G401.6 (cell line): ENCODE data around the gene UBE2H.
"Not testable (repeated sequence)": the region's sequence is repeated elsewhere in the genome, so short reads cannot be mapped to it uniquely, and the experiment has no call there.

ENCODE experiments used
- FAIRE-seq: peaks from 2 replicates; lab custom pipeline; 2012; peaks lifted over from hg19 to GRCh38; lab: Jason Lieb, UNC

The UBE2H gene

DNA sequence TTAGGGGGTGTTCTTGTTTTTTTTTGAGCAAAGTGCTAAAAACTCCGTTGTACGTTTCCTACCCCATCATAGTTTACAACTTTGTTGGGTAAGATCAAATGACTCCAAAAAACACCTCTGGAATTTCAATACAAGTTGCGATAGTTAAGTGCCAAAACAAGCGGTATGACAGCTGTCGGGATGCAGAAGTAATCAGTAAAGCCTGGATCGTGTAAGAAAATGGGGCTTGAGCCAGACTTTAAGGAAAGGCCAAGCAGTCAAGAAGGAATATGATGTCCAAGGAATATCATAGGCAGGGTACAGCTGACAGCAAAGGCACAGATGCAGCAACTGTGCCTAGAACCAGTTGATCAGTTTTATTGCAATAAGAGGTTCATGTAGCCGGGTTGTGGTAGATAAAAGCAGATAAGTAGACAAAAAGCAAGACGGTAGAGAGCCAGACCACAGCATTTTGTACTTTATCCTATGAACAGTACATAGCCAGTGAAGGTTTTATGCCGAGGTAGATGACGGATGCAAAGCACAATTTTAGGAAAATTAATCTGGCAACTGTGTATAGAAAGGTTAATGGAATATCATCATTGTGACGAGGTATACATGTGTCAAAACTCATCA, 45.5 kb downstream of the UBE2H start:
- no peak for FAIRE-seq

DNA sequence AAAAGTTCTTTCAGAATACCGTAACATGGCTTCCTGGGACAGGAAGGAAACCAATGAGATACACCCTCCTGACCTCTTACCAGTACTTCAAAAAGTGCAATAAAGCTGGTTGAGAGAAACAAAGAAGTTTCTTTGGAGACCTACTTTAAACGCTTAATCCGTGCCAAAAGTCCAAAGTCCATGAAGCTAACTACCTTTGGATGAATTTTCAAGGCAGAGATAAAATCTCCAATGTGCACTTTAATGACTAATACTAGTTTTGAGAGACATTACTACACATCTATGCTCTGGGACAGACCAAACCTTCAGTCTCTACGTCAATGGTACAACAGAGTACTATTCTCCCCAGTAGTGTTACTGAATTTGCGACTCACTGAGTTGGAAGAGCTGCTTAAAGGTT, 46.1 kb downstream of the UBE2H start:
- no peak for FAIRE-seq

DNA sequence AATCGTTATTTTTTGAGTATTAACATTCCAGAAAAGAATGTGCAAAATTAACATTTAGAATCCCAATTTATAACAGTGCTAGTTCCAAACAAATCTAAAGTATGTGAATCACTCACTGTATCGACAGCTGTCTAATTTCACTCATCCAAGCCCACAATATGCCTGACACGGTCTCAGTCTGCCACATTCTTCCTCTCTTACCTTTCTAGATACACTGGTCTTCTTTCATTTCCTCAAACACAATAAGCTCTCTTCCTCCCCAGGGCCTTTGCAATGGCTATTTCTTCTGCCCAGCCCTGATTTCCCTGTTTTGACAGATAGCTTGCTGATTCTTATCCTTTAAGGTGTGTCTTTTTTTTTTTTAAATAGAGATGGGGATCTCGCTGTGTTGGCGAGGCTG, 48.8 kb downstream of the UBE2H start:
- FAIRE-seq = no peak

DNA sequence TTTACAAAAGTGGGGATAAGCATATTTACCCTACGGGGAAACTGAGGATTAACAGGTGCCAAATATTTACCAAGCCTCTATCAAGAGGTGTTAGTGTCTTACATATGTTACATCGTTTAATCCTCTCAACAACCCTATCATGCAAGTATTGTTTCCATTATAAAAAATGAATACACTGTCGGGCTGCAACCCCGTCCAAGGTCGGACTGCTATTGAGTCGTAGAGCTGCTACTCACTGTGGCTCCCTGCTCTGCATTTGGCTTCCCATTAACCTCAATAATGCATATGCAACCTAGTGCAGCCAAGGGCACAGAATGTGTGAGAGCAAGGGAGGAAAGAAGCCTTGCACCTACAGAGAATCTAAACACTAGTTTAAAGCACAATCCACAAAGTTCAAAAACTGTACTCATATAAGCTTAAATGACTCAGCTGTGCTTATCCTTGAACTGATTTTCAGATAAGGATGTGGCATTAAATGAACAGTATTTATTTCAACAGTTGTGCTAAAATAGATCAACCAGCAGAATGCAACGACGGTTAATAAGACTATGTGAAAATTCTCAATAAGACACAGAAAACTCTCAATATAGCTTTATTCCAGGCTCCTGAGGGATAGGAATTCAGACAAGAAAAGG, 49.9 kb downstream of the UBE2H start:
- FAIRE-seq = no peak

DNA sequence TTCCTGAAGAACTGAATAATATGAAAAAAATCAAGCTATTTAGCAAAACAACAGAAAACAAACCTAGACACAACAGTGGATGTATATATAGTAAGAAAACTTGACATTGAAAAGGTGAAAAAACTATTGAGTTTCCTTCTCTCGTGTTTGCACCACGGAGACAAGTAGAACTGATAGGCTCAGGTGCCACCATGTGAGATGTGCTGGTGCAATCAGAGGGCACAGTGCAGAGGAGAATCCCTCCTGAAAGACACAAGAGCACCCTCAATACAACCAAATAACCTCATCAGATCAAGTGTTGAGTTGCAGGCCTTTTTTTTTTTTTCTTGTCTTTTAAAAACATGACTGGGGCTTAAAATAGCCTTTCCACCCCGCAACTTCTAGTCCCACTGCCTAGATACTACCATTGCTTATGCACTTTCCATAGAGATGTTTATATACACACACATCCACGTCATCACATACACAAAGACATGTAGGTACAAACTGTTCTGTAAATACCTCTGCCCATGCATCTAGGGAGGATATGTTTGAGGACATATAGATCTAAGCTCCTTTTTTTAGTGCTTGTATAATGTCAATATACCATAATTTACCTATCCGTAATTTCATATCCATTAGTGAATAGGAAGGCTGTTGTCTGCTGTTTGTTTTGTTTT, 54.1 kb downstream of the UBE2H start:
- FAIRE-seq = no peak

DNA sequence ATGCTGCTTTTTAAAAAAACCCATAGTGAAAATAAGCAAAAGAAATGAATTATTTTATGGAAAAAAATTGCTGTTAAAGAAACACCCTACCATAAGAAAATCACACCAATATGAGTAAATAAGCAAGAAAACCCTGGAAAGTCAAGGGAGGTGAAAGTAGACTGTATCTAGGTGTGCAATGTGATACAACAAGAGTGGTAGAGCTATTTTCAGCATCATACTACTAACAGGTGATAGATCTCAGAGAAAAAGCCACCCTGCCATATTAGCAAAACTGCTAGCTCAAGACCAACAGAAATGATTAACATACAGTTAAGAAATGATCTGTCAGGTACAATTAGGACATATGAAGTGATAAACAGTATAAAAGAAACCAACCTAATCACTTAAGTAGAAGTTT, 54.8 kb downstream of the UBE2H start:
- FAIRE-seq = no peak

DNA sequence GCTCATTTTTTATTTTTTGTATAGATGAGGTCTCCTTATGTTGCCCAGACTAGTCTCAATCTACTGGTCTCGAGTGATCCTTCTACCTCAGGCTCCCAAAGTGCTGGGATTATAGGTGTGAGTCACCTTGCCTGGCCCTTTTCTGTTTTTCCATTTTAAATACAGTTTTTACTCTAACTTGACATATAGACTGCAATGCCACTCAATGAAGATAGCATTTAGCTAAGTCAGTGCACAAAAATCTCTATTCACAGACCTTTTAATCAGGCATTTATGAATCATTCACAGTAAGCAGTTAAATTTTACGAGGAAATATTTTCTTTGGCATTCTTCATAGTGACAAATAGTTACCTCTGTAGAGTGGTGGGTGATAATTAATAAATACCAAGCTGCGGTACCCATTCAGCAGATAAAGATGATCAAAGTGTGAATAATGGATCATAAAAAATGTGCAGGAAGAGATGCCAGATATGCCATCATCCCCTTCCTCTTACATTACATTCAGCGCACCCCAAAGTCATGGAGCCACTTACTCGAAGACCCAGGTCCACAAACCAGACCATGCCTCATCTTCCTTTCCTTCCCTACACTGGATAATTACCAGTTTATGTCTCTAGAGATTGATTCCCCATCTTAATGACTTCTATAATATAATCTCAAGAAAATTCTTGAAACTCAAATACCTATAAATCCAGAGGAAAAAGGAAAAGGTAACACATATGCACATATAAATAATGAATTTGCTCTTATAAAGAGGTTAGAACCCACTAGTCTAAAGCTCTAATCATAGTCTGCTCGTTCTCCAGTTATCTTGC, 56.0 kb downstream of the UBE2H start:
- no peak for FAIRE-seq

DNA sequence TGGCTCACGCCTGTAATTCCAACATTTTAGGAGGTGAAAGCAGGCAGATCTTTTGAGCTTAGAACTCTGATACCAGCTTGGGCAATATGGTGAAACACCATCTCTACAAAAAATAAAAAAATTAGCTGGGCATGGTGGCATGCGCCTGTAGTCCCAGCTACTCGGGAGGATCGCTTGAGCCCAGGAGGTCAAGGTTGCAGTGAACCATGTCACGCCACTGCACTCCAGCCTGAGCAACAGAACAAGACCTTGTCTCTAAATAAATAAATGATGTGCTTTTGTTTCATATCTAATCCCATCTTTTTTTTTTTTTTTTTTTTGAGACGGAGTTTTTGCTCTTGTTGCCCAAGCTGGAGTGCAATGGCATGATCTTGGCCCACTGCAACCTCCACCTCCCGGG, 58.6 kb downstream of the UBE2H start:
- FAIRE-seq = not testable (repeated sequence)

DNA sequence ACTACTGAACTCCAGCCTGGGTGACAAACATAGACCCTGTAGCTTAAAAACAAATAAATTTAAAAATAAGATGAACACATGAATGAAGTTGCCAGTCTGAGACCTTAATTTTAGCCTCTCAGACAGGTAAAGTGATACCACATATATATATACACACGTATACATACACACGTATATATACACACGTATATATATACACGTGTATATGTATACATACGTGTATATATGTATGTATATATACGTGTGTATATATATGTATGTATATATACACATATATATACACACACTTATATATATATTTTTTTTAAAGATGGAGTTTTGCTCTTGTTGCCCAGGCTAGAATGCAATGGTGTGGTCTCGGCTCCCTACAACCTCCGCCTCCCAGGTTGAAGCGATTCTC, 62.7 kb downstream of the UBE2H start:
- peak; percentile 30 for FAIRE-seq

DNA sequence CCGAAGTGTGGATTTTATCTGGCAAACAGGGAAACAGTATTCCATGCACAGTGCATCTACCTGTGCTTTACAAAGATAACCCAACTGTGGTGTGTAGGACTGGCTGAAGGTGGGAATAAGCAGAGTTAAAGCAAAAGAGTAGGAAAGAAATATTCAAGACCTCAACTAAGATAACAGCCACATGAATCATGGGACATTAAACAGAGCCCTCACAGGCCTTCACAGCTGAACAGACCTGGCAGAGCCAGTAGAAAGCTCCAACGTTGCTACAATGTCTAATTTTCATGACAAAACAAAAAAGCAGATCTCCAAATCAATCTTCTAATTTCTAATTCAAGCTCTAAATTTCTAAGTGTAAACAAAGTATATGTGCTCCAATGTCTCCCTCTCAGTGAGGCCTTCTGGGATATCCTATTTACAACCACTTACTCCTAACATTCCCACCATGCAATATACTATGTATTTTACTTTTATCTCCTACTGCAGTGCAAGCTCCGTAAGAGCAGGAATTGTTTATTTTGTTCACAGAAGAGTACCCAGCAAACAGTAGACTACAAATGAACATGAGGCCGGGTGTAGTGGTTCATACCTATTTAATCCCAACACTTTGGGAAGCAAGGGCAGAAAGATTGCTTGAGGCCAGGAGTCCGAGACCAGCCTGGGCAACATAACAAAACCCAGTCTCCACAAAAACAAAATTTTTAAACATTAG, 63.5 kb downstream of the UBE2H start:
- FAIRE-seq = no peak

DNA sequence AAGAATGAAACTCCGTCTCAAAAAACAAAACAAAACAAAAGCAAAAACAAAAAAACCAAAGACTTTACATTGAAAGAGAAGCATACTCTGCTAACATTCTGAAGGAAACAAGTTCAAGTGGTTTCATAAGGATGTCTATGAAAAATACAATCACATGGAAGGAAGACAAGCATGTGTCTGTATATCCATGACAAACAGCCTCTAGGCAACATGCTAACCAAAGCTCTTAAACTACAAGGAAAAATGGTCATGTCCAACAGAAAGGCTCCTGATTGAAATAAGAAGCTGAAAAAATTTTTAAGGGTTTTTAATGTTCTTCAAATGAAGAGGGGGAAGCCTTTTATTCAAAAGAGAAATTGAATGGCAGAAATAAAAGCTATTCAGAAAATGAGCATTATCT, 64.9 kb downstream of the UBE2H start:
- no peak for FAIRE-seq

DNA sequence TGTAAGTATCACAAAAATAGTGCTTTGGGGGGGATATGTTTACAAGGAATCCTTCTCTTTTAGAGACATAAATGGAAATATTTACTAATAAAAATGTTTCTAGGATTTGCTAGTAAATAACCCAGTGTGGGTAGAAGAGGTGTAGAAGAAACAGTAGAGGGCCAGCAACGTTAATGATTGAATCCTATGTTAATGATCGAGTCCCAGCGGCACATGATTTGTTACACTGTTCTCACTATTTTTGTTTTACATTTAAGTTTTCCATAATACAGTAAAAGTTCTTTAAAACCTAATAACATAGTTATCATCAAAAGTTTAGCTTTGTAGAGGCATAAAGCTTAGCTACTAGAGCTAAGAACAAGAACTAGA, 66.0 kb downstream of the UBE2H start:
- peak; percentile 11 for FAIRE-seq

DNA sequence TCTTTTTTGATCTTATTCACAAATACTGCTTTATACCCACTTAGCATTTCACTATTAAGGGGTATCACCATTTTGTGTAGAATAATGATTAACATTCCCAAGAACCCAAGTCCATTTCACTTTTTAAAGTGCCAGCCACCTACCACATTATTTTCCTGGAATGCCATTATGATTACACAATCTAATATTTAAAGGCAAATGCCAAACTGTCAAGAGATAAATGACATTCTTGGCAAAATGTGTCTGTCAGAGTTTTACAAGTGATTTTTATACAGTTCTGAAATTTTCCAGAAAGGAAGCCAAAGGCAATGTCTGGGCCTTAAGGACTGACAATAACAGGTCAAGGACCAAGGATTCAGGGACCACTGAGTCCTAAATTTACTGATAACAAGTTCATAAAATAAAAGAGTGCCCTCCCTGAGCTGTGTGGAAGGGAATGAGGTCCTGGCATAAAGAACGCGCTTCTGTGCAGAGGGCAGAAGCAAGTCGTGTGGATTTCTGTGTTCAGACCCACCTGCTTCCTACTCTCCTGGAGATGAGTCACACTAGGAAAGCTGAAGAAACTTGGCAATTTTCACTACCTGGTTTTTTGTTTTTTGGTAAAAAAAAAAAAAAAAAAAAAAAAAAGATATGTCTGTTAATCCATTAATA, 66.5 kb downstream of the UBE2H start:
- no peak for FAIRE-seq

DNA sequence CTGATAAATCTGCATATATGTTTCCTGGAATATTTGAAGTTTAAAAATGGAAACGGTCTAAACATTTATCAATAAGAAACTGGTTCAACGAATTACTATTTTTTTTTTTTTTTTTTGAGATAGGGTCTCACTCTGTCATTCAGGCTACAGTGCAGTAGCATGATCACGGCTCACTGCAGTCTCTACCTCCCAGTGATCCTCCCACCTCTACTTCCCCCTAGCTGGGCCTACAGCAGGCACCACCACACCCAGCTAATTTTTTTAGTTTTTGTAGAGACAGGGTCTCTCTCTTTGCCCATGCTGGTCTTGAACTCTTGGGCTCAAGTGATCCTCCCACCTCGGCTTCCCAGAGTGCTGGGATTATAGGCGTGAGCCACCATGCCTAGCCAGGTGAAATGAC, 68.3 kb downstream of the UBE2H start:
- FAIRE-seq = no peak

DNA sequence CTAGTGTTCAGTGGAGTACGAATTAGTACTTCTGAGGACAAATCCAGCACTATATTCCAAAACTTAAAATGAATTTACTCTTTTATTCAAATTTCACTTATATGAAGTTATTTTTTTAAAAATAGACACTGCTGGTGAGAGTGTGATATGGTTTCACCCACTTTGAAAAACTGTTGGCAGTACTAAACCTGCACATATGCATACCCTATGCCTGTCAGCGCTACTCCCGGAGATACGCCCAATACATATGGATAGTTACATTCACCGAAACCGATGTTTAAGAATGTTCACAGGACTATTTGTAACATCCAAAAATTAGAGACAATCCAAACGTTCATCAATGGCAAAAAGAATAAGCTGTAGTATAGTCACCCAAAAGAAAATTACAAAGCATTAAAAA, 69.6 kb downstream of the UBE2H start:
- FAIRE-seq = no peak

DNA sequence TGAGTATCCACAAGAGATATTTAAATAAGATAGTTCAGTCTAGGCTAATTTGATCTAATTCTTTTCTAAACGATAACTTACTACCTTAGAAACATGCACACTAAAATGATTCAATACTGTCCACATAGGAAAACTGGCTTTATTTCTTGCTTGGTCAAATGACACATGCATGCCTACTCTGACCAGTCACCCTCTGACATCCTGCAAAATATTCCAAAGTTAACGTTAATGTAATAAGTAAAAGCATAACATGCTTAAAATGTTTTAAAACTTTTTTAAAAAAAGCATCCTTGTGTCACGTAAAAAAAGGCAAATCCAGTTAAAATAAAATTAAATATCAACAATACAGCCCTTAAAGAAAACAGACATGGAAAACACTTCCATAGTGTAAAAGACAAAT, 70.2 kb downstream of the UBE2H start:
- FAIRE-seq = no peak

DNA sequence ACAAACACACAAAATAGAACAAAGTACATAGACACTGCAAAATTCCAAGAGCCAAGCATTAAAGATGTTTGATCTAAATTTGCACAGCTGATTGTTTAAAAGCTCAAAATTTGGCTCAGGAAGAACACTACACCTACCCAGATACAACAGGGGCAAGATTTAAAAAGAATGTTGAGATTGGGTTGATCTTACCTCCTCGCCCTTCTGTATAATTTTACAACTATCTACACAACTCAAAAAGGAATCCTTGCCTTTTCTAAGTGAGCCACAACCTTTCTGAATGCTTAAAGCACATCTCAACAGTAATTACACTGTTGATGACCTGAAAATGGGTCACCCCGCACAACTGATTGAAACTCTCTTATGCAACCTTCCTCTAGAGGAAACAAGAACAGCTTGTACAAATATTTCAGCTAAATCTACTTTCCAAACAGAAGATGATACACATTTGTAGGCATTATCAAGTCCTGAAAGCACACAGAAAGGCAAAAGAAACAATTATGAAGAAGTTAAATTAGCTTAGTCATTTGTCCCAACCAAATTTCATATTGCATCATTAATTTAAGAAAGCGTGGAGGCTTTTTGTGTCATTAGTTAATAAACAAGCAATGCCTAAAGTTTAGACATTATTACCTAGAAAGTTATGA, 75.5 kb downstream of the UBE2H start:
- no peak for FAIRE-seq

DNA sequence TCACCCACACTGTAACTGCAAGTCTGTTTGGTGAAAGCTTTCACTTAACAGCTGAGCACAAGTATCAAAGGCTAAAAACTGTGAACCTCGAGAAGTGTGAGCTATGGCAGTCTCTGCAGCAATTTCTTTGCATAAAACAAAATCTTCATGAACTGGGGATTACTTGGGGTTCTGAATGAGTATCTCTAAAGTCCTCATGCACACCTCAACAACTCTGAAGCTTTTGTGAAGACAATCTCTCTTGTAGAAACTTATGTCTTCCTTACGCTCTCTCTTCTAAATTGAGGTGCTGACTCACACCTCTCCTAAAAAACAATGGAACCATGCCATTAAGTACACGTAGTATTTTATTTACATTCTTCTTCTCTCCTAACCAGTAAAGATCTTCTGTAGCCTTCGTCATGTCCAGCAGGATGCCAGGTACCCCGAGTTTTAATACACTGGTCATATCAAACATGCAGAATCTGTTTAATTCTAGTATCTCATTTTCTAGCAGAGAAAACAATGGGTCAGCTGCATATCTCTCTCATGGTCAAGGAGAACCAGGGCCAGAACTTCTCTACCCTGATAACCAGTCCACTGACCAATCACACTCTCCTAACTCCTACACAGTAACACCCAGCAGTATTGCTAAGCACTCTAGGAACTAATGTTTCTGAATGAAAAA, 76.9 kb downstream of the UBE2H start:
- no peak for FAIRE-seq

DNA sequence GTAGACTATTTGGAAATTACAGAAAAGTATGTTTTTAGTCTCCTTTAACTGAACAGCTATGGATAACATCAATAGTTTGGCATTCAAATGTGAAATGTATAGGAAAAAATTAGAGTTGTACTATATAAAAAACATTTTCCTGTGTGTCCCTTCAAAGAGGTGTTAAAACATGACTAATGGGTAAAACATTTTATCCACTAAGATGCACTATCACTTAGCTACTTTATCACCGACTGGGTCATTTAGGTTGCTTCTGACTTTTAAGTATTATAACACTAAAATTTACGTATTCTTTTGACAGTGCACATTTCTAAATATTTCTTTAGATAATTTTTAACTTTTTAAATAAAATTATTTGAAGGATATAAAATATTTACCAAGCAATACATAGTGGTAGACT, 77.6 kb downstream of the UBE2H start:
- FAIRE-seq = peak; percentile 76

DNA sequence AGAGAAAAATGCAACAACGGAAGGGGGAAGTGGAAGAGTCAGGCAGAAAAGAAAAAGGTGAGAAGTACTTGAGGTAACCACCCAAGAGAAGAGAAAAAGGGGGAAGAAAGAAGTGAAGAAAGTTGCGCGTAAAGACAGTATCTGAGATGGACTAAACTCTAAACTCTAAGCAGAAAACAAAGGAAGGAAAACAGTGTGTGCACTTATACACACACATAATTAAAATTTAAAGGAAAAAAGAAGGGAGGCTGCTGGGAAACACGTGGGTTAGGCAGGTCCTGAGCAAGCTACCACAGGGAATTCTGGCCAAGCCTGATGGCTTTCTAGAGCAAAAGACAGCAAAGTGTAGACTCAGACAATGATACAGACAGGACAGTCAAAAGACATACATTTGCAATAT, 78.0 kb downstream of the UBE2H start:
- no peak for FAIRE-seq

DNA sequence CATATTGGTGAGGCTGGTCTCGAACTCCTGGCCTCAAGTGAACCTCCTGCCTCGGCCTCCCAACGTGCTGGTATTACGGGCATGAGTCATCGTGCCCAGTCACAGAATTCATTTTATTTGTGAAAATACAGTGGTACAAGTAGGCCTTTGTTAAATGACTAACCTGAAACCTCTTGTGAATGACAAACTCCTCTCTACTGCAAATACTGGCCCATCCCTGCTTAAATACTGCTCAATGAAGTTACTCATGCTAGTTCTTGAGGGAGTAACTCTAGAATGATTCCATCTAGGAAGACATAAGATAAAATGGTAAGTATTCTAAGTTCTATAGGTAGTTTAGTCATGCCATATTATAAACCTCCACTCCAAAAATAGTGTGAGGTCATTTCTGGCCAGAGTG, 80.7 kb downstream of the UBE2H start:
- FAIRE-seq = no peak
